ENCODE measurements around the gene SKAP2. TPM values are rescaled to one million over a fixed set of nuclear protein-coding genes. Genes with fewer than 3 reads are reported as not detected.

The SKAP2 gene
- total RNA-seq, 1 experiment from 2014 or later = 3.2 TPM

DNA sequence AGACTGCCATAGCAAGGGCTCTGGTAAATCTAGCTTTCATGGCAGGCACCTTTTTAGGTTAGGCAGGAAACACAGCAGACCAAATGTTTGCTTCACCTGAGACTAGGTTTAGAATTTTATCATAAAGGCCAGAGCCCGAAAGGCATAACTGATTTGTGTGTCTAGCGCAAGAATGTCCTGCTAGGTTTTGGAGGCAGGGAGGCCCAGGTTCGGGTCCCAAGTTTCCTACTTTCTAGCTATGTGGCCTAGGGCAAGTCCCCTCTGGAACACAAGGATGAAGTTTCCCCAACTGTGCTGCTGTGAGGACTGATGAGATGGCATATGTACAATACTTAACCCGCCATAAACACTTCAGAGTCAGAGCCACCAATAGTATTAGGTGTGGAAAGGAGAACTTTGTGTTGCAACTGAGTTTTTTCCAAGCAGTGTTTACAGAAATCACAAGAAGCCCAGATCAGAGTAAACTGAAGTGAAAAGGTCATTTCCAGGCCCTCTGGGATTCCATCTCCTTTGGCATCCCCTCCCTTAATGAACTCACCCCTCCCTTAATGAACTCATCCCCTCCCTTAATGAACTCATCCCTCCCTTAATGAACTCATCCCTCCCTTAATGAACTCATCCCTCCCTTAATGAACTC is 244.9 kb downstream of the SKAP2 start:
- Histone ChIP-seq H3K18ac (ENCODE audit: insufficient read length, low read depth, low read length) (no peak overlapping the region), H3K56ac (ENCODE audit: insufficient read length, low read depth, low read length) (no peak overlapping the region), H4K91ac (ENCODE audit: insufficient read length, low read depth, low read length) (no peak overlapping the region), H3K27ac (ENCODE audit: insufficient read length, low read depth, low read length) (no peak overlapping the region), H3K4me2 (ENCODE audit: insufficient read depth, insufficient read length, low read length) (no peak overlapping the region), H3K14ac (ENCODE audit: insufficient read depth, low read length) (no peak overlapping the region), H3K79me2 (ENCODE audit: insufficient read depth, low read length) (no peaks in the 10 kb centered on the region), H3K4me1 (ENCODE audit: insufficient read depth, low read length) (peaks cover 3% of the 10 kb centered on the region; the same call in 1 of the 2 replicates), H3K9me3 (ENCODE audit: control insufficient read depth, low read depth, low read length) (no peaks in the 10 kb centered on the region), H2BK15ac (ENCODE audit: low read depth, low read length) (no peak overlapping the region), H4K5ac (ENCODE audit: insufficient read length, low read depth, low read length) (no peak overlapping the region), H3K4ac (ENCODE audit: low read depth, low read length) (no peak overlapping the region), H4K20me1 (ENCODE audit: control insufficient read depth, insufficient read depth, insufficient read length) (no peaks in the 10 kb centered on the region), H3K23ac (ENCODE audit: insufficient read length, low read depth, low read length) (no peak overlapping the region), H3K9ac (ENCODE audit: extremely low read depth, insufficient read length, low read length) (no peak overlapping the region), H2AFZ (ENCODE audit: low read length) (no peak overlapping the region), H3K23me2 (ENCODE audit: insufficient read length, low read depth, low read length, poor library complexity, severe bottlenecking) (no peaks in the 10 kb centered on the region), H2BK5ac (ENCODE audit: insufficient read length, low read length) (no peak overlapping the region), H2AK5ac (ENCODE audit: insufficient read length, low read length) (no peak overlapping the region), H2BK120ac (ENCODE audit: low read depth, low read length, poor library complexity, severe bottlenecking) (no peak overlapping the region), H3K27me3 (ENCODE audit: insufficient read depth, low read length) (no peaks in the 10 kb centered on the region), H3T11ph (ENCODE audit: low read length) (no peak overlapping the region), H2BK20ac (ENCODE audit: low read depth, low read length, poor library complexity, severe bottlenecking) (no peak overlapping the region), H3K79me1 (ENCODE audit: insufficient read depth, low read depth, low read length, poor library complexity, severe bottlenecking) (no peaks in the 10 kb centered on the region), H2BK12ac (ENCODE audit: insufficient read length, low read depth, low read length) (no peak overlapping the region), H4K8ac (replicated peaks; ENCODE audit: insufficient read length, low read depth, low read length) (no peak overlapping the region)
- WGBS (ENCODE audit: extremely low coverage, insufficient read length, low lambda C conversion rate) = no CpG with 5 or more reads among the region's 4 CpGs
- Mint-ChIP-seq H3K27ac (no peak overlapping the region), H3K27me3 (ENCODE audit: low read depth) (peaks cover 10% of the 10 kb centered on the region), H3K4me1 (peaks cover 3 to 21% of the 10 kb centered on the region in 2 experiments), H3K4me3 (no peak overlapping the region), H3K36me3 (ENCODE audit: insufficient read depth in 1 of 3, low read depth in 3 of 3) (no peaks in the 10 kb centered on the region; a peak in 1 of 7 replicates), H3K9me3 (no peaks in the 10 kb centered on the region; a peak in 1 of 5 replicates)
- no peak for DNase-seq
- TF ChIP-seq, protein P1, sequence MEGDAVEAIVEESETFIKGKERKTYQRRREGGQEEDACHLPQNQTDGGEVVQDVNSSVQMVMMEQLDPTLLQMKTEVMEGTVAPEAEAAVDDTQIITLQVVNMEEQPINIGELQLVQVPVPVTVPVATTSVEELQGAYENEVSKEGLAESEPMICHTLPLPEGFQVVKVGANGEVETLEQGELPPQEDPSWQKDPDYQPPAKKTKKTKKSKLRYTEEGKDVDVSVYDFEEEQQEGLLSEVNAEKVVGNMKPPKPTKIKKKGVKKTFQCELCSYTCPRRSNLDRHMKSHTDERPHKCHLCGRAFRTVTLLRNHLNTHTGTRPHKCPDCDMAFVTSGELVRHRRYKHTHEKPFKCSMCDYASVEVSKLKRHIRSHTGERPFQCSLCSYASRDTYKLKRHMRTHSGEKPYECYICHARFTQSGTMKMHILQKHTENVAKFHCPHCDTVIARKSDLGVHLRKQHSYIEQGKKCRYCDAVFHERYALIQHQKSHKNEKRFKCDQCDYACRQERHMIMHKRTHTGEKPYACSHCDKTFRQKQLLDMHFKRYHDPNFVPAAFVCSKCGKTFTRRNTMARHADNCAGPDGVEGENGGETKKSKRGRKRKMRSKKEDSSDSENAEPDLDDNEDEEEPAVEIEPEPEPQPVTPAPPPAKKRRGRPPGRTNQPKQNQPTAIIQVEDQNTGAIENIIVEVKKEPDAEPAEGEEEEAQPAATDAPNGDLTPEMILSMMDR (conservative IDR thresholded peaks at IDR 0.05) = no peak

All from H9 (cell line).